ENCODE data around the gene LILRA5. TPM values are rescaled to one million over a fixed set of nuclear protein-coding genes. Genes with fewer than 3 reads are reported as not detected.

LILRA5 gene
- total RNA-seq, 1 experiment from 2014 or later, result not detected

GRCh38 chr19:54302257-54302656, 10.7 kb downstream of the LILRA5 start:
- Histone ChIP-seq H3K36me3 (ENCODE audit: insufficient read depth, low read length, poor library complexity, severe bottlenecking) (no peaks in the 10 kb centered on the region), H3K4me1 (ENCODE audit: insufficient read depth, low read length, poor library complexity, severe bottlenecking) (no peaks in the 10 kb centered on the region), H3K27ac (ENCODE audit: low read depth, low read length, poor library complexity, severe bottlenecking) (no peak overlapping the region), H3K9me3 (ENCODE audit: low read depth, low read length, poor library complexity, severe bottlenecking) (no peaks in the 10 kb centered on the region), H3K4me3 (ENCODE audit: low read depth, low read length, poor library complexity, severe bottlenecking) (no peak overlapping the region), H3K27me3 (replicated peaks; ENCODE audit: insufficient read depth, low read depth, low read length, poor library complexity) (peaks cover 45% of the 10 kb centered on the region)
- ChIA-PET POLR2A (ENCODE audit: low non-redundant PET) (no interaction called here), CTCF (no interaction called here)
- DNase-seq (ENCODE audit: low spot score), result no peak
- no TSS peak for BruUV-seq (replicated peaks)
- TF ChIP-seq CTCF (conservative IDR thresholded peaks at IDR 0.05; ENCODE audit: low read depth, low read length) (no peak), EZH2 (IDR thresholded peaks at IDR 0.05; ENCODE audit: borderline replicate concordance, low read depth, low read length, poor library complexity, severe bottlenecking) (no peak)
- intact Hi-C loops (cut with micrococcal nuclease; ENCODE audit: unreplicated experiment), result no loop called here

DNA sequence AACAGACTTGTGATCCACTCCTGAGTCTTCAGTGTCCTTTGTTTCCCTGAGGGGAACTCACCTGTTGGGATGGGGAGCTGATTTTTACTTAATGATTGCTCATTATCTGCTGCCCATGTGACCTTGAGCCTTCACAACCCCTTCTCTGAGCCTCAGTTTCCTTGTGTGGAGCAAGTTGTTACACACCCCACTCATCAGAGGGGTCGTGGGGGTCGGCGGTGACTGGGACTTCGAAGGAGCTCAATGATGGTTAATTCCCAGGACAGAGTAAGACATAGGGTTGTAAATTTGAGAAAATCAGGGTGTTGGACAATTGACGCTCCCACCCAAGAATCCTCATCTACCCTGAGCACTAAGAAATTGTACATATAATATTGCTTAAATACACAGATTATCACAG, 13.5 kb downstream of the LILRA5 start:
- ChIA-PET POLR2A (ENCODE audit: low non-redundant PET) (no interaction called here), CTCF (no interaction called here)
- Histone ChIP-seq H3K27me3 (replicated peaks; ENCODE audit: insufficient read depth, low read depth, low read length, poor library complexity) (peaks cover 55% of the 10 kb centered on the region), H3K9me3 (ENCODE audit: low read depth, low read length, poor library complexity, severe bottlenecking) (no peaks in the 10 kb centered on the region), H3K4me1 (ENCODE audit: insufficient read depth, low read length, poor library complexity, severe bottlenecking) (no peaks in the 10 kb centered on the region), H3K27ac (ENCODE audit: low read depth, low read length, poor library complexity, severe bottlenecking) (no peak overlapping the region), H3K4me3 (ENCODE audit: low read depth, low read length, poor library complexity, severe bottlenecking) (no peak overlapping the region), H3K36me3 (ENCODE audit: insufficient read depth, low read length, poor library complexity, severe bottlenecking) (no peaks in the 10 kb centered on the region)
- no peak for TF ChIP-seq EZH2 (IDR thresholded peaks at IDR 0.05; ENCODE audit: borderline replicate concordance, low read depth, low read length, poor library complexity, severe bottlenecking)
- intact Hi-C loops (cut with micrococcal nuclease; ENCODE audit: unreplicated experiment), result loop anchor here (5.0 kb wide), 1 partner anchor 278 kb away; no protein-coding TSS in a partner anchor
- no peak for DNase-seq (ENCODE audit: low spot score)
- BruUV-seq (replicated peaks), result no TSS peak

DNA sequence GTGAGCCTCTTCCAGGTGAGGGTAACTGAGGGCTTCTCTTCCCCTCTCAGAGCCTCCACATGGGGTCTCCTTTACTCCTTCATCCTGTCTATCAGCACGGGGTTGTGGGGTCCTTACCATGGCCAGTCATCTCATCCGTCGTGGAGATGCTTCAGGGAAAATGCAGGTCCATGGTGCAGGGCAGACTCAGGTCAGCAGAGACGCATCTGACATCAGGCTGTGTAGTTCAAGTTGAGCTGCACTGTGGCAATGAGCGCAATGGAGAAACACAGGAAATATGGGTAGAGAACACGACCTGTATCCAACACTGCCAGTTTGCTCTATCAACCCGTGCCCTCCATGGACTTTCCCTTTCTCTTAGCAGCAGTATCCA, 13.9 kb downstream of the LILRA5 start:
- POLR2A ChIA-PET (ENCODE audit: low non-redundant PET), result no interaction called here
- BruUV-seq (replicated peaks), result no TSS peak
- no peak overlapping the region for H3K4me3 ChIP-seq (ENCODE audit: low read depth, low read length, poor library complexity, severe bottlenecking)
- H3K27me3 ChIP-seq (replicated peaks; ENCODE audit: insufficient read depth, low read depth, low read length, poor library complexity), result peaks cover 55% of the 10 kb centered on the region
- no peak overlapping the region for H3K27ac ChIP-seq (ENCODE audit: low read depth, low read length, poor library complexity, severe bottlenecking)
- DNase-seq (ENCODE audit: low spot score), result no peak
- no peaks in the 10 kb centered on the region for H3K4me1 ChIP-seq (ENCODE audit: insufficient read depth, low read length, poor library complexity, severe bottlenecking)
- no peaks in the 10 kb centered on the region for H3K36me3 ChIP-seq (ENCODE audit: insufficient read depth, low read length, poor library complexity, severe bottlenecking)
- H3K9me3 ChIP-seq (ENCODE audit: low read depth, low read length, poor library complexity, severe bottlenecking), result no peaks in the 10 kb centered on the region
- intact Hi-C loops (cut with micrococcal nuclease; ENCODE audit: unreplicated experiment), result loop anchor here (5.0 kb wide), 1 partner anchor 278 kb away; no protein-coding TSS in a partner anchor
- CTCF ChIA-PET, result no interaction called here
- TF ChIP-seq EZH2 (IDR thresholded peaks at IDR 0.05; ENCODE audit: borderline replicate concordance, low read depth, low read length, poor library complexity, severe bottlenecking), result no peak
- TF ChIP-seq CTCF (conservative IDR thresholded peaks at IDR 0.05; ENCODE audit: low read depth, low read length), result no peak

DNA sequence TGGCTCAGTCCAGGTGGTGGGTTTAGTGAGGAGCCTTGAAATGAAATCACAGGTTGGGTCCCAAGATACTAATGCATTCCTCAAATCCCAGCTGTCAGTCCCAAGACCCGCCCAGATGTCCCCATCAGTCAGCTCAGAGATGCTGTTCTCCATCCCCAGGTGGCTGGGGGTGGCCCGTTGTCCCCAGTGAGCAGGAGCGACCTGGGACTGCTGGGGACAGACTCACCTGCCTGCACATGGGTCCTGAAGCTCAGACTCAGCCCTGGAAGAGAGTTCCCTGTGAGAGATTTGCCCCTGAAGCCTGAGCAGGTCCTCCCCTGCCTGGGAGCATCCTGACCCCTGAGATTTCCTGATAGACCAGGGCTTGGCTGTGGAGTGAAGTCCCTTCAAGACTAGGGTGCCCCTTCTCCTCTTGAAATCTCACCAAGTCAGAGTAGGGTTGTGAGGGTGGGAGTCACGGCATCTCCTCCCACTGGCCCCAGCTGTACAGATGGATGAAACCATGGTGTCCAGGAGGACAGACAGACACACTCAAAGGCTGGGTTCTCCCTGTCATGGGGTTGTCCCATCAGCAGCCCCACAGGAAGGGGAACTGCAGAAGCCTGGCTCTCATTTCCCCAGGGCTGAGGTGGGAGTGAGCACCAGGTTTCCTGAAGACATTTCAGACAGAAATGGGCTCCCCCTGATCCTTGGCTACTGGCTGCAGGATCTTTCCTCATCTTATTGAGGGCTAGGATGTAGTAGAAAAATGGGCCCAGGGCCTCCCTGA, 14.4 kb downstream of the LILRA5 start:
- POLR2A ChIA-PET (ENCODE audit: low non-redundant PET), result no interaction called here

More for the DNA sequence above, 14.4 kb downstream of the LILRA5 start:
- Histone ChIP-seq H3K4me1 (ENCODE audit: insufficient read depth, low read length, poor library complexity, severe bottlenecking) (no peaks in the 10 kb centered on the region), H3K27me3 (replicated peaks; ENCODE audit: insufficient read depth, low read depth, low read length, poor library complexity) (peaks cover 54% of the 10 kb centered on the region), H3K4me3 (ENCODE audit: low read depth, low read length, poor library complexity, severe bottlenecking) (no peak overlapping the region), H3K27ac (ENCODE audit: low read depth, low read length, poor library complexity, severe bottlenecking) (no peak overlapping the region), H3K36me3 (ENCODE audit: insufficient read depth, low read length, poor library complexity, severe bottlenecking) (no peaks in the 10 kb centered on the region), H3K9me3 (ENCODE audit: low read depth, low read length, poor library complexity, severe bottlenecking) (no peaks in the 10 kb centered on the region)
- BruUV-seq (replicated peaks), result no TSS peak
- no peak for DNase-seq (ENCODE audit: low spot score)
- CTCF ChIA-PET, result no interaction called here
- intact Hi-C loops (cut with micrococcal nuclease; ENCODE audit: unreplicated experiment), result loop anchor here (5.0 kb wide), 1 partner anchor 279 kb away; no protein-coding TSS in a partner anchor
- TF ChIP-seq CTCF (conservative IDR thresholded peaks at IDR 0.05; ENCODE audit: low read depth, low read length), result no peak
- TF ChIP-seq EZH2 (IDR thresholded peaks at IDR 0.05; ENCODE audit: borderline replicate concordance, low read depth, low read length, poor library complexity, severe bottlenecking), result no peak
